Raji (cell line): ENCODE measurements around the gene GAN.

ENCODE experiments used
- POLR2A ChIP-seq: IDR thresholded peaks from 2 replicates; pipeline ENCODE4 v1.6.1; 2011; ENCODE audit warnings: low read depth, low read length, control low read depth; ENCODE audit not compliant: insufficient read depth

The GAN gene

DNA sequence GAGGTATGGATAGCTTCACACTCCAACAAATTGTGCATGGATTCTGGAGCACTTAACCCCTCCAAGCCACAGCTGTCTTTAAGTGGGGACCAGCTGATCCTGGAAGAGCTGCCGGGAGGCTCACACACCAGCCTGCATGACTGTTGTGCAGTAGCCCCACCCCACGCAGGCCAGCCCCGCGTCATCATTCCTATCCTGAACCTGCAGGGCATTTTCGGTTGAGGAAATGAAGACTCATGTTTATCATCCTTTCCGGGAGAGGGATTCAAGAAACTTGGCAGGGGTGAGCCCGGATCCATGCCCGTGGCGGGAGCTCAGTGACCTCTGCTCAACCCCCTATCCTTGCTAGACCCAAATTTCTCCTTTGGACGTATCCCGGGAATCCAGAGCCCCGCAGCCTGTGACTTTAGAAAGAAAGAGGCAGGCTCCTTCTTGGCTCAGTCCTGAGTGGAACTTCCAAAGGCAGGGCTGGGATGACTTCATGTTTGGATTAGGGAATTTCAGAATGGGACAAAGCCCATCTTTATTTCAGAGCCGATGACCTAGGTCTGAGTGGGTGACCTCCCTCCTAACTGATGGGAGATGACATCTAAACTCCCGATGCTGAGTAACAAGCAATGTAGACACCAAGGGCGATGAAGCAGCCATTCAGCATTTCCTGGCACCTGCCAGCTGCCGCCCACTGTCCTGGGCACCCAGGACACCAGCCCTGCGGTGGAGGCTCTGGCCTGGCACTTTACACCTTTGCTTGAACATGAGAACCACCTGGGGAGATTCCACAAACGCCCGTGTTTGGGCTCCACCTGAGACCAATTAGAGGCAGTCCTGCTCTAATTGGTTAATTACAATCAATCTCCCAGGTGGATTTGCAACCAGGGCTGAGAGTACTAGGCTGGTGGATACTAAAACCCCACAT lies 86.5 kb downstream of the GAN start:
- TF ChIP-seq POLR2A: no peak

- no peak for TF ChIP-seq POLR2A
Observed at GRCh38 chr16:81403208-81403600, 88.4 kb downstream of the GAN start.

- TF ChIP-seq POLR2A: no peak
Observed at GRCh38 chr16:81403601-81404391, 89.0 kb downstream of the GAN start.

DNA sequence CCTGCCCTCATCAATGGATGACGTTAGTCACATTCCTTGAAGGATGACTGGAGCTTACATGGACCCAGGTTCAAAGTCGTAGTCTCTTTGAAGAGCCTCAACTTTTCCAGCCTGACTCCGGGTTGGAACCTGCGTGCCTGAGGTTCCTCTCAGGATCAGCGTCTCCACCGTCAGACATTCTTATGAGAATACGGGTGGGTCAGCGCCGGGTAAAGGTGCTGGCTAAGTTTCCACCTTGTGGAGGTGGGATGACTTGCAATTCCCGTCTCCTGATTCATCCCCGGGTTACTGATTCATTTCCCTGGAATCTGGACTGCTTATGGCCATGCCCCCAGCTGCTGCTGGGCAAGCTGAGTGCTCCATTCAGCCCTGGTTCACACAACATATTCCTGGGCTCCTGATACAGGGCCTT lies 90.9 kb downstream of the GAN start:
- TF ChIP-seq POLR2A: no peak

- TF ChIP-seq POLR2A: no peak
Observed at GRCh38 chr16:81408409-81408950, 93.7 kb downstream of the GAN start.

DNA sequence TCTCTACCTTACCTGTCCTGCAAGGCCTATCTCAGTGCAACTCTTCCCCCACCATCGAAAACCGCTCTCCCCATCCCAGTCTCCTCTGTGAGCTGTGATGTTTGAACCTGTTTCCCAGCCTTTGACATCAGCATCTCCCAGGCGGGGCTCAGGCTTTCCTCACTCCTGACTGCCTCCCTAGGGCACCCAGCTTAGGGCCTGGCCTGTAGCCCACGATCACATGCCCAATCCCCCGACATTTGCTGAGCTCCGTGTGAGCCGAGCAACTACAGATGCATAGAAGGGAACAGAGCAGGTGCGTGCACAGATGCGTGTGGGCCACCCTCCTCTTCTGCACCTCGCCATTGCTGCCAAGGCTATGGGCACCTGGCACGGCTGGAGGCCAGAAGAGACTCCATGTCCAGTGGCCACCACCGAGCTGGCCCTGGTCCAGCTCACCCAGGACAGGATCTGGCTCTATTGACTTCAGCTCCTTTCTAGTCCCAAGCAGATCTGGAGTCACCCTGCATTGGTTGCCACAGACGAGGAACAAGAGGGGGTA lies 94.3 kb downstream of the GAN start:
- TF ChIP-seq POLR2A: no peak

DNA sequence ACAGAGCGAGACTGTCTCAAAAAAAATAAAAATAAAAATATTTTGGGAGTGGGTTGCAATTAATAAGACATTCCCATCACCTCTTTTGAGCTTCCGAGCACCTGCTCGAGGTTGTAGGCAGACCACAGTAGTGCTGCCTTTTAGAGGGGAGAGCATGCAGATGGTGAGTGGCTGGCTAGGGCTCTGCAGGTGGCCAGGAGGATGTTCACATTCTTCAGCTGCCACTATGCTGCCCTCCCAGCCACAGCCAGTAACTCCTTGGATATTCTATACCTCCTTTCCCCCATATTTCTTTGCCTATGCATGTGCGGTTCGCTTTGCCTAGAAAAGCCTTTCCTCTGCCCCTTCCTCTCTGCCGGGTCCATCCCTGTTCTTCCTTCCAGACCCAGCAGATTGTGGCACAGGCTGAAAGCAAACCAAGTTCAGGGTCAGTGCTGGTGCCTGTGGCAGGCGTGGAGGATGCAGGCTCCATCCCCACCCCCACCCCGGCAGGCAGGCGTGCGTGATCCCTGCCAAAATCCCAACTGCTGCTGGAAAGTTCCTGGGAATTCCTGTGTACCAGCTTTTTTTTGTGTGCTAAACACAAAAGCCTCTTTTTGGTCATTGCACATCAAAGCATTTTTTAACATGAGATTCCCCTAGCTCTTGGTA lies 96.0 kb downstream of the GAN start:
- TF ChIP-seq POLR2A: no peak

GRCh38 chr16:81413245-81413990 lies 98.7 kb downstream of the GAN start:
- TF ChIP-seq POLR2A: no peak

- no peak for TF ChIP-seq POLR2A
Observed at GRCh38 chr16:81415751-81416150, 101.0 kb downstream of the GAN start.

- no peak for TF ChIP-seq POLR2A
Observed at GRCh38 chr16:81416749-81417148, 102.0 kb downstream of the GAN start.

- no peak for TF ChIP-seq POLR2A
Observed at GRCh38 chr16:81417210-81417609, 102.4 kb downstream of the GAN start.

DNA sequence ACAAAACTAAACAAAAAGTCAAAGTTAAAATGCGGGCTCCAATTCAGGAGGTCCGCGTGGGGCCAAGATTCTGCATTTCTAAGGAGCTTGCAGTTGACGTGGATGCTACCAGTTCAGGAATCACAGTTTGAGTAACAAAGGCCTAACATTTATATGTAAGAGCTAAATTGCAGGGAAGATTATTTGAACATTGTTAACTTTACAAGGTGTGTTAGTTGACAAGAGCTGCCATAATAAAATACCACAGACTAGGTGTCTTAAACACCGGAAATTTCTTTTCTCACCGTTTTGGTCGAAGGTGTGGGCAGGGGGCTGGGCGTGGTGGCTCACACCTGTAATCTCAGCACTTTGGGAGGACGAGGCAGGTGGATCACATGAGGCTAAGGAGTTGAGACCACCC lies 105.0 kb downstream of the GAN start:
- TF ChIP-seq POLR2A: no peak

DNA sequence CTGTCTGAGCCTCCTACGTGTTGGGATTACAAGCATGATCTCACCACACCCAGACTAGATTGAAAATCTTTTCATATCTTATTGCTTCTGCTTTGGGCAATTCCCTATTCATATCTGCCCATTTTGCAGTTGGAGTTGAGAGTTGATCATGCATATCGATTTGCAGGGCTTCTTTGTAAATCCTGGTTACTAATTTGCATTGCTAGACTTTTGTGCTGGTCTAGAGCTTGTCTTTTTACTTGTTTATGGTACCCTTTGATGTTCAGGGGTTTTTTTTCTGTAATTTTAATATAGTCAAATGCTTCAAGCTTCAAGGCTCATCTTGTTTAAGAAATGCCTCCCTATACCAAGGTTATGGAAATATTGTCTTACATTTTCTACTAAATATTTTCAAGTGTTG lies 106.4 kb downstream of the GAN start:
- no peak for TF ChIP-seq POLR2A

DNA sequence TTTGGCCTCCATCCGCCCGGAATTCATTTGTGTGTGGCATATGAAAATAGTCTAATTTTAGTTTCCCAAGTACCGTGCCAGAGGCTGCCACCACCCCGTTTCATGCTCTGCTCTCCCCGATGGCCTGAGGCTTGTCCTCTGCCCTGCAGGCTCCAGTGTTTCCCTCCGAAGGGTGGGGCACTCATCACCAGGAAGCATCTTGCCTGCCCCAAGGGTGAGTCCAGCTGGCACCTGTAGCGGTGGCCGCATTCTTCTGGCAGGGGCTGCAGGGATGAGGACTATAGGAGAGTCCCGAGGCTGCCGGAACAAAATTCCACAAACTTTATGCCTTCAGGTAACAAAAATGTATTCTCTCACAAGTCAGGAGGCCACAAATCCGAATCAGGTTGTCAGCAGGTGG lies 106.8 kb downstream of the GAN start:
- no peak for TF ChIP-seq POLR2A
